Urinary bladder (tissue), 4 donors: ENCODE data around the gene SDF4. TPM values are rescaled to one million over a fixed set of nuclear protein-coding genes. Genes with fewer than 3 reads are reported as not detected.

Source experiments
- DNase-seq: peaks from one replicate; pipeline ENCODE4 v3.0.0-alpha.2; 2015; ENCODE audit errors: extremely low spot score
- H3K27ac ChIP-seq: one replicate; pipeline ENCODE4 v1.5.1; 2013; ENCODE audit warnings: low read depth, mild to moderate bottlenecking, moderate library complexity
- H3K36me3 ChIP-seq: one replicate; pipeline ENCODE4 v1.6.1; 2013; ENCODE audit warnings: mild to moderate bottlenecking, moderate library complexity; ENCODE audit not compliant: insufficient read depth
- H3K4me1 ChIP-seq: one replicate; pipeline ENCODE4 v1.6.1; 2013; ENCODE audit warnings: mild to moderate bottlenecking, moderate library complexity; ENCODE audit not compliant: insufficient read depth
- H3K4me3 ChIP-seq: one replicate; pipeline ENCODE4 v1.5.1; 2013; ENCODE audit warnings: low read depth, low read length
- WGBS: extraction: QIAGEN DNeasy Blood & Tissue Kit; methylation state at CpG from one replicate; pipeline ENCODE4 v1.1.7; 2013; 5-methylcytosine and 5-hydroxymethylcytosine counted together
- polyA plus RNA-seq: library from polyadenylated mRNA; stranded (reverse); fragments of 200-250 nt; gene quantifications from one replicate; pipeline ENCODE4 v1.2.3, GENCODE V29; 2013
- small RNA-seq: library from RNA; depleted of rRNA; stranded (forward); fragments of <200 nt; gene quantifications from one replicate; pipeline ENCODE3, GENCODE V24; 2014
- total RNA-seq: library from RNA; depleted of rRNA; stranded (reverse); fragments of >200 nt; gene quantifications from one replicate; pipeline ENCODE4 v1.2.3, GENCODE V29; 2014
- donor health status: healthy with polysubstance abuse.
- donor health status: healthy.

The SDF4 gene
- total and polyA plus RNA-seq, 2 donors, result 36.7 to 176 TPM

- Histone ChIP-seq H3K4me3 (no peak overlapping the region), H3K4me1 (no peaks in the 10 kb centered on the region), H3K27ac (no peak overlapping the region), H3K36me3 (no peaks in the 10 kb centered on the region)
- 72% methylated on average over 37 of the region's 37 CpGs for WGBS
- no peak for DNase-seq
These were observed 63.1 kb downstream of the SDF4 start for GRCh38 chr1:1168451-1169411.

- Histone ChIP-seq H3K36me3 (no peaks in the 10 kb centered on the region), H3K4me3 (no peak overlapping the region), H3K27ac (no peak overlapping the region), H3K4me1 (no peaks in the 10 kb centered on the region)
- DNase-seq, result no peak
- 79% methylated on average over 36 of the region's 36 CpGs for WGBS
These were observed 63.9 kb downstream of the SDF4 start for GRCh38 chr1:1167841-1168450.

GRCh38 chr1:1167398-1167821 lies 64.4 kb downstream of the SDF4 start:
- Histone ChIP-seq H3K27ac (no peak overlapping the region), H3K36me3 (no peaks in the 10 kb centered on the region), H3K4me3 (no peak overlapping the region), H3K4me1 (no peaks in the 10 kb centered on the region)
- WGBS, result 71% methylated on average over 20 of the region's 20 CpGs
- DNase-seq, result no peak

Small RNA genes lying within 50 kb of the gene (small RNA-seq; reads per million reads assigned to genes)
- gene MIR200A (34.6 reads per million, percentile 96 among the genes with 10 or more reads in this experiment), gene MIR200B (270 reads per million, percentile 98 among the genes with 10 or more reads in this experiment), gene MIR429 (93.3 reads per million, percentile 97 among the genes with 10 or more reads in this experiment)

Other genes starting within 250 kb of the SDF4 start
- 0.32 TPM for gene PERM1, start 249.9 kb downstream of the SDF4 start, total RNA-seq
- 0.73 TPM for gene PERM1, start 249.9 kb downstream of the SDF4 start, polyA plus RNA-seq
- 9.8 TPM for gene HES4, start 231.9 kb downstream of the SDF4 start, total RNA-seq
- 38.5 TPM for gene HES4, start 231.9 kb downstream of the SDF4 start, polyA plus RNA-seq
- gene ISG15, start 218.5 kb downstream of the SDF4 start, total RNA-seq, result 41.8 TPM
- 75.7 TPM for gene ISG15, start 218.5 kb downstream of the SDF4 start, polyA plus RNA-seq
- gene AGRN, start 211.9 kb downstream of the SDF4 start, total RNA-seq, result 43.3 TPM
- 38.7 TPM for gene AGRN, start 211.9 kb downstream of the SDF4 start, polyA plus RNA-seq
- 2.7 TPM for gene RNF223, start 157.7 kb downstream of the SDF4 start, total RNA-seq
- 0.73 TPM for gene RNF223, start 157.7 kb downstream of the SDF4 start, polyA plus RNA-seq
- 7.1 TPM for gene C1orf159, start 115.9 kb downstream of the SDF4 start, total RNA-seq
- 12.6 TPM for gene C1orf159, start 115.9 kb downstream of the SDF4 start, polyA plus RNA-seq
- gene TTLL10, start 58.1 kb downstream of the SDF4 start, total RNA-seq, result not detected
- 0.08 TPM for gene TTLL10, start 58.1 kb downstream of the SDF4 start, polyA plus RNA-seq
- gene TNFRSF18, start 25.4 kb downstream of the SDF4 start, total RNA-seq, result not detected
- gene TNFRSF18, start 25.4 kb downstream of the SDF4 start, polyA plus RNA-seq, result 0.77 TPM
- 0.48 TPM for gene TNFRSF4, start 17.8 kb downstream of the SDF4 start, total RNA-seq
- 2.2 TPM for gene TNFRSF4, start 17.8 kb downstream of the SDF4 start, polyA plus RNA-seq
- 8.8 TPM for gene B3GALT6, start 236 bp upstream of the SDF4 start, total RNA-seq
- gene B3GALT6, start 236 bp upstream of the SDF4 start, polyA plus RNA-seq, result 15.2 TPM
- gene C1QTNF12, start 14.7 kb upstream of the SDF4 start, total RNA-seq, result 0.53 TPM
- 0.99 TPM for gene C1QTNF12, start 14.7 kb upstream of the SDF4 start, polyA plus RNA-seq
- 36.3 TPM for gene UBE2J2, start 41.9 kb upstream of the SDF4 start, total RNA-seq
- 47.0 TPM for gene UBE2J2, start 41.9 kb upstream of the SDF4 start, polyA plus RNA-seq
- 2.0 TPM for gene SCNN1D, start 48.4 kb upstream of the SDF4 start, total RNA-seq
- gene SCNN1D, start 48.4 kb upstream of the SDF4 start, polyA plus RNA-seq, result 2.5 TPM
- gene ACAP3, start 75.9 kb upstream of the SDF4 start, total RNA-seq, result 40.2 TPM
- 51.2 TPM for gene ACAP3, start 75.9 kb upstream of the SDF4 start, polyA plus RNA-seq
- 7.6 TPM for gene PUSL1, start 76.6 kb upstream of the SDF4 start, total RNA-seq
- 19.2 TPM for gene PUSL1, start 76.6 kb upstream of the SDF4 start, polyA plus RNA-seq
- 45.9 TPM for gene INTS11, start 92.7 kb upstream of the SDF4 start, total RNA-seq
- gene INTS11, start 92.7 kb upstream of the SDF4 start, polyA plus RNA-seq, result 134 TPM
- gene CPTP, start 92.8 kb upstream of the SDF4 start, total RNA-seq, result 6.1 TPM
- 17.1 TPM for gene CPTP, start 92.8 kb upstream of the SDF4 start, polyA plus RNA-seq
- gene TAS1R3, start 99.3 kb upstream of the SDF4 start, total RNA-seq, result 0.48 TPM
- gene TAS1R3, start 99.3 kb upstream of the SDF4 start, polyA plus RNA-seq, result 0.11 TPM
- 26.4 TPM for gene DVL1, start 117.4 kb upstream of the SDF4 start, total RNA-seq
- 69.0 TPM for gene DVL1, start 117.4 kb upstream of the SDF4 start, polyA plus RNA-seq
- 62.7 TPM for gene MXRA8, start 126.6 kb upstream of the SDF4 start, total RNA-seq
- gene MXRA8, start 126.6 kb upstream of the SDF4 start, polyA plus RNA-seq, result 159 TPM
- 20.7 TPM for gene AURKAIP1, start 143.2 kb upstream of the SDF4 start, total RNA-seq
- gene AURKAIP1, start 143.2 kb upstream of the SDF4 start, polyA plus RNA-seq, result 158 TPM
- 226 TPM for gene CCNL2, start 167.3 kb upstream of the SDF4 start, total RNA-seq
- 146 TPM for gene CCNL2, start 167.3 kb upstream of the SDF4 start, polyA plus RNA-seq
- gene MRPL20, start 175.3 kb upstream of the SDF4 start, total RNA-seq, result 55.1 TPM
- gene MRPL20, start 175.3 kb upstream of the SDF4 start, polyA plus RNA-seq, result 183 TPM
- gene ANKRD65, start 189.3 kb upstream of the SDF4 start, total RNA-seq, result 5.8 TPM
- gene ANKRD65, start 189.3 kb upstream of the SDF4 start, polyA plus RNA-seq, result 17.7 TPM
- gene VWA1, start 203.7 kb upstream of the SDF4 start, total RNA-seq, result 15.2 TPM
- 214 TPM for gene VWA1, start 203.7 kb upstream of the SDF4 start, polyA plus RNA-seq
- gene ATAD3C, start 217.7 kb upstream of the SDF4 start, total RNA-seq, result 0.26 TPM
- gene ATAD3C, start 217.7 kb upstream of the SDF4 start, polyA plus RNA-seq, result 3.3 TPM
- gene ATAD3B, start 239.8 kb upstream of the SDF4 start, total RNA-seq, result 11.3 TPM
- gene ATAD3B, start 239.8 kb upstream of the SDF4 start, polyA plus RNA-seq, result 14.3 TPM